Effector memory CD4-positive, alpha-beta T cell (primary cell): Measurements from ENCODE around the gene VPS11.
"Not testable (repeated sequence)": the region's sequence is repeated elsewhere in the genome, so short reads cannot be mapped to it uniquely, and the experiment has no call there.

Source experiments
- DNase-seq, 3 donors: peaks; one replicate each; pipeline ENCODE4 v3.0.0-alpha.2; 2020
- H3K27ac ChIP-seq: 2 replicates; pipeline ENCODE4 v1.7.0; 2013; ENCODE audit warnings: mild to moderate bottlenecking, low read length, moderate library complexity; ENCODE audit not compliant: insufficient read depth, poor library complexity, severe bottlenecking
- H3K27me3 ChIP-seq: replicated peaks from 2 replicates; pipeline ENCODE4 v1.7.0; 2013; ENCODE audit warnings: mild to moderate bottlenecking, low read length; ENCODE audit not compliant: insufficient read depth, control insufficient read depth, poor library complexity, severe bottlenecking
- H3K36me3 ChIP-seq: 2 replicates; pipeline ENCODE4 v1.7.0; 2013; ENCODE audit warnings: mild to moderate bottlenecking, low read length, moderate library complexity; ENCODE audit not compliant: control insufficient read depth, insufficient read depth
- H3K4me1 ChIP-seq: 2 replicates; pipeline ENCODE4 v1.7.0; 2013; ENCODE audit warnings: low read length, mild to moderate bottlenecking; ENCODE audit not compliant: control insufficient read depth, insufficient read depth, poor library complexity, severe bottlenecking
- H3K4me3 ChIP-seq: 2 replicates; pipeline ENCODE4 v1.7.0; 2013; ENCODE audit warnings: low read length, low read depth, mild to moderate bottlenecking; ENCODE audit not compliant: insufficient read depth, poor library complexity, severe bottlenecking
- H3K9me3 ChIP-seq: 2 replicates; pipeline ENCODE4 v1.7.0; 2013; ENCODE audit warnings: mild to moderate bottlenecking, low read length, moderate library complexity; ENCODE audit not compliant: control insufficient read depth

Gene VPS11

GRCh38 chr11:119034813-119035212, 32.8 kb upstream of the VPS11 start:
- H3K27ac ChIP-seq, result no peak overlapping the region
- H3K9me3 ChIP-seq, result no peaks in the 10 kb centered on the region
- no peak for DNase-seq

GRCh38 chr11:119038884-119039283, 28.7 kb upstream of the VPS11 start:
- Histone ChIP-seq H3K9me3 (no peaks in the 10 kb centered on the region), H3K27ac (no peak overlapping the region), H3K27me3 (no peaks in the 10 kb centered on the region), H3K4me3 (no peak overlapping the region), H3K4me1 (no peaks in the 10 kb centered on the region), H3K36me3 (no peaks in the 10 kb centered on the region)
- DNase-seq, result no peak

More at GRCh38 chr11:119034813-119035212, 32.8 kb upstream of the VPS11 start:
- Histone ChIP-seq H3K36me3 (no peaks in the 10 kb centered on the region), H3K27me3 (no peaks in the 10 kb centered on the region), H3K4me1 (peaks cover 4% of the 10 kb centered on the region), H3K4me3 (no peak overlapping the region)

GRCh38 chr11:119039471-119039870, 28.1 kb upstream of the VPS11 start:
- not testable (repeated sequence) for DNase-seq, H3K27me3 ChIP-seq, H3K4me1 ChIP-seq, H3K36me3 ChIP-seq, H3K4me3 ChIP-seq, H3K27ac ChIP-seq, H3K9me3 ChIP-seq

GRCh38 chr11:119041821-119042514, 25.6 kb upstream of the VPS11 start:
- Histone ChIP-seq H3K36me3 (peaks cover 15% of the 10 kb centered on the region), H3K27ac (no peak overlapping the region), H3K27me3 (no peaks in the 10 kb centered on the region), H3K4me3 (no peak overlapping the region), H3K9me3 (no peaks in the 10 kb centered on the region), H3K4me1 (no peaks in the 10 kb centered on the region)
- no peak for DNase-seq

- Histone ChIP-seq H3K36me3 (peaks cover 24% of the 10 kb centered on the region), H3K4me3 (no peak overlapping the region), H3K4me1 (no peaks in the 10 kb centered on the region), H3K9me3 (no peaks in the 10 kb centered on the region), H3K27ac (no peak overlapping the region), H3K27me3 (no peaks in the 10 kb centered on the region)
- no peak for DNase-seq
These were observed 24.7 kb upstream of the VPS11 start for GRCh38 chr11:119042927-119043326.

GRCh38 chr11:119044708-119045107, 22.9 kb upstream of the VPS11 start:
- Histone ChIP-seq H3K4me1 (no peaks in the 10 kb centered on the region), H3K36me3 (peaks cover 42% of the 10 kb centered on the region), H3K27ac (no peak overlapping the region), H3K27me3 (no peaks in the 10 kb centered on the region), H3K9me3 (no peaks in the 10 kb centered on the region), H3K4me3 (no peak overlapping the region)
- no peak for DNase-seq

- Histone ChIP-seq H3K4me1 (no peaks in the 10 kb centered on the region), H3K4me3 (no peak overlapping the region), H3K36me3 (peaks cover 58% of the 10 kb centered on the region), H3K27me3 (no peaks in the 10 kb centered on the region), H3K9me3 (no peaks in the 10 kb centered on the region), H3K27ac (no peak overlapping the region)
- no peak for DNase-seq
These were observed 21.1 kb upstream of the VPS11 start for GRCh38 chr11:119046489-119046888.

- peaks cover 65% of the 10 kb centered on the region for H3K36me3 ChIP-seq
- H3K9me3 ChIP-seq, result no peaks in the 10 kb centered on the region
- no peak for DNase-seq
- H3K27me3 ChIP-seq, result no peaks in the 10 kb centered on the region
- no peak overlapping the region for H3K27ac ChIP-seq
- no peaks in the 10 kb centered on the region for H3K4me1 ChIP-seq
- no peak overlapping the region for H3K4me3 ChIP-seq
These were observed 20.4 kb upstream of the VPS11 start for GRCh38 chr11:119047205-119047604.

GRCh38 chr11:119048644-119049043, 19.0 kb upstream of the VPS11 start:
- H3K4me1 ChIP-seq, result no peaks in the 10 kb centered on the region
- DNase-seq, result no peak
- H3K4me3 ChIP-seq, result no peak overlapping the region
- no peaks in the 10 kb centered on the region for H3K9me3 ChIP-seq
- peaks cover 80% of the 10 kb centered on the region for H3K36me3 ChIP-seq
- H3K27me3 ChIP-seq, result no peaks in the 10 kb centered on the region
- no peak overlapping the region for H3K27ac ChIP-seq

- no peak overlapping the region for H3K4me3 ChIP-seq
- DNase-seq, result no peak
- no peaks in the 10 kb centered on the region for H3K9me3 ChIP-seq
- H3K36me3 ChIP-seq, result peaks cover 84% of the 10 kb centered on the region
- no peak overlapping the region for H3K27ac ChIP-seq
- H3K4me1 ChIP-seq, result no peaks in the 10 kb centered on the region
- H3K27me3 ChIP-seq, result no peaks in the 10 kb centered on the region
These were observed 18.5 kb upstream of the VPS11 start for GRCh38 chr11:119049081-119049480.
